NCI-H1694 (cell line): Measurements from ENCODE around the gene PCLO.
"Not testable (repeated sequence)": the region's sequence is repeated elsewhere in the genome, so short reads cannot be mapped to it uniquely, and the experiment has no call there.

Experiments used
- DNase-seq: peaks from one replicate; lab custom pipeline; 2025; lab: John Stamatoyannopoulos, UW

The PCLO gene

DNA sequence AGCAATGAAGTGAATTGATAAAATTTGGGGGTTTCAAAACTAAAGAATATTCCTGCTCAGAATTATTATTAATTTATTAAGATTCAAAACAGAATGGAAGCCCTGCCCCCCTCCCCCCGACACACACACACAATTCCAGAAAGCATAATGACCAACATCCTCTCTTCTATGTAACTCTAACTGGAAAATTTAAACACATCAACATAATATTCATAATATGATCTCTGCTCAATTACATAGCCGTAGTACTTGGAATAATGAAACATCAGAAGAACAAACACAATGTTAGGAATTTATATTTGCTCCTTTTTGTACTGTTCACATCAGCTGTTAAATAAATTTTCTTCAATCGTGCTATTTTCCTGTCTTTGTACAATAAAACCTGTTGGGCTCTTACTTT lies 20.8 kb downstream of the PCLO start:
- DNase-seq: no peak

DNA sequence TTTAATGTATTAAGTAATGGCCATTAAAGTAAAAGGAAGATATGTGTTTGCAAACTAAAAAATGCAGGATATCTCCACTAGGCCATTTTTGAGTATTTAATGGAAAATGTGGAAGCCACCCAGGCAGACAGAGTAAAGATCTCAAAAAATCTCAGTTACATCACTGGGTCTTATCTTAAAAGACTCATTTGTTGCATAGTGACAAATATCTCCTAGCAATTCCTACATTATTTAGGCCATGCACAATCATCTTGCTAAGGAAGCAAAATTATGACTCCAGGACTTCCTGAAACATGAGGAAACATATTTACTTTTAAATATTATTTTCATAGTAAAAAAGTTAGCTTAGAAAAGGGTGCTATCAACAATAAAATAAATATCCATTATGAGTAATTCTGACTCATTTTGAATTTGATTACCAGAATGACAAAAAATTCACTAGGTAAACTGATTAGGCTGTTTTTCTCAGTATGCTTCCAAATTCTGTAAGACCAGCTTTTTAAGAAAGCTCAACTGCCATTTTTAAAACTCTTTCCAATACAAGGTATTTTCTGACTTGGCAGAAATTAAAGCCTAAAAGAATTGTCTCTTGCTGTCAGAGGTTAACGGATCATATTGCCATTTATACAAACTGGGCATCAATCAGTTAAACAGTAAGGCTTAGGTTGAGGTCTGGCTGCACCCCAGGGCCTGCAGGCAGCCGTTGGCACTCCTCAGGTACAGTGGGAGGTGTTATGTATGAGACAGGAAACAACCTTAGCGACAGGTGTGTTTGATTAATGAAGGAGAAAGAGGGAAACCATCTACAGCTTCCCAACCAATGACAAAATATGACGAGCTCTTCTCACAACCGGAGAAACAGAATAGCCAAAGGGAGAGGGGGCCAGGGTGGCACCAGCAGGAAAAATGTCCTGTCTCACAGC lies 31.8 kb downstream of the PCLO start:
- no peak for DNase-seq

DNA sequence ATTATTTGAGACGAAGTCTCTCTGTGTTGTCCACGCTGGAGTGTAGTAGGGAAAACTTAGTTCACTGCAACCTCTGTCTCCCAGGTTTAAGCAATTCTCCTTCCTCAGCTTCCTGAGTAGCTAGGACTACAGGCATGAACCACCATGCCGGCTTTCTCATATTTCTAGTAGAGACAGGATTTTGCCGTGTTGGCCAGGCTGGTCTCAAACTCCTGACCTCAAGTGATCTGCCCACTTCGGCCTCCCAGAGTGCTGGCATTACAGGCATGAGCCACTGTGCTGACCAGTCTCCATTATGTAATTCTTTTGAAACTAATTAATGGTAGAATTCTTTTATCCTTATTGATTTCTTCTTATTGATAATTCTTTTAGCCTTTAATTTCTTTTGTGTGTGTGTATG lies 32.5 kb downstream of the PCLO start:
- DNase-seq: no peak

DNA sequence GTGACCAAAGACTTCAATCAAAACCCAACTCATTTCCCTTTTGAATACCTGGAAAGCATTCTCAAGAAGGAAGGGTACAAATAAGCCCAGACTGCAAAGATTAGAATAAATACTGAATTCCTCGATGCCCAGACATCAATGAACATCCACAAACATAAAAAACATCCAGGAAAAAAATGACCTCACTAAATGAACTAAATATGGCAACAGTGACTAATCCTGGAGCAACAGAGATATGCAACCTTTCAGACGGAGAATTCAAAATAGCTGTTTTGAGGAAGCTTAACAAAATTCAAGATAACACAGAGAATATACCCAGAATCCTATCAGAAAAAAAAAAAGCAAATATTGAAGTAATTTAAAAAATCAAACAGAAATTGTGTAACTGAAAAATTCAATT lies 43.2 kb downstream of the PCLO start:
- DNase-seq: no peak

DNA sequence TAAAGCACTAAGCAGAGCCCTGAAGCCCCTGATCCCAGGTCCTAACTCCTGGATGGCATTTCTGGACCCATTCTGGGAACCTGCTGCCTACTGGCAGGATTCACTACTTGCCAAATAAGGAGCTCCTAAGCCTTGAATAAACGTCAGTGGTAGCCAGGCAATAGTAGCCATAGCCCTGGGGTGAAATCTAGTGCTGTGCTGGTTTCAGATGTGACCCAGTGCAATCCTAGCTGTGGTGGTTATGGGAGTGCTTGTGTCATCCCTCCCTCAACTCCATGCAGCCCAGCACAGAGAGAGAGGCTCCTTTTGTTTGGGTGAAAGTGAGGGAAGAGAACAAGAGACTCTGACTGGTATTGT lies 43.7 kb downstream of the PCLO start:
- no peak for DNase-seq

DNA sequence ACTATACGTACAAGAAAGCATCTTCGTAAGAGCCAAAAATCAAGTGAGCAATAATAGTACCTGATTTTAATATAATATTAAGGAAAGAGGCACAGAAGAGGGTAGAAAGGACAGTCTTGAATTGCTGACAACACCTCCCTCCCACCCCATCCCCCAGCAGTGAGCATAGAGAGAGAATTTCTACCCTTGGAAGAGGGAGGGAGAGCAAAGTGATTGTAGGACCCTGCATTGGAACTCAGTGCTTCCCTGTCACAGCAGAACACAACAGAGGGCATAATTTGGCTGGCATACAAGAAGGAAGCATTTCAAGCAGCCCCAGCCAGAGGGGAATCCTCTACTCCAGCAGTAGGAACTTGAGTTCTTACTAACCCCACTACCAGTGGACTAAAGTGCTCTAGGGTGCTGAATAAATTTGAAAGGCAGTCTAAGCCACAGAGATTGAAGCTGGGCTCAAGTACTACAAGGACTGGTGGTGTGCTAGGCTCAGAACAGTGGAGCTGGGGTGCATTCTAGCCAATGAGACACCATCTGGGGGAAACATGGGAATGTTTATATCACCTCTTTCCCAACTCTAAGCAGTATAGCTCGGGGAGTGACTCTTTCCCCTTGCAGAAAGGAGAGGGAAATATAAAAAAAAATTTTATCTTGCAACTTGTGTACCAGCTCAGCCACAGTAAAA lies 44.2 kb downstream of the PCLO start:
- no peak for DNase-seq

DNA sequence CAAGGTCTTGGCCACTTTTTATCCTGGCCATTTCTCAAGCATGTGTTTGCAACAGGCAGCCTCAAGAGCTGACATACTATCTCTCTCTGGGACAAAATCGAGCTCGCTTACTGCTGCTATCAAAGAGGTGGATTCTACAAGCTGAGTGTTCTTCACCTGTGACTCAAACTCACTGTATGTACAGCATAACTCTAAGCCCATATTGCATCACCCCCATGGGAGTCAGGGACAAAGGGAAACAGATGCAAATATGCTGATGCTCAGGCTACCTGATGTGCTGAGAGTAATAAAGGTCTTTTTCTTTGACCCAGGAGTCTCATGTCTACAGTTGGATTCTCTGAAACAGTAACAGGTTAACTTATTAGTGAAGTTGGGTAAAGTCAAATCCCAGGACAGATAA lies 45.2 kb downstream of the PCLO start:
- DNase-seq: no peak

DNA sequence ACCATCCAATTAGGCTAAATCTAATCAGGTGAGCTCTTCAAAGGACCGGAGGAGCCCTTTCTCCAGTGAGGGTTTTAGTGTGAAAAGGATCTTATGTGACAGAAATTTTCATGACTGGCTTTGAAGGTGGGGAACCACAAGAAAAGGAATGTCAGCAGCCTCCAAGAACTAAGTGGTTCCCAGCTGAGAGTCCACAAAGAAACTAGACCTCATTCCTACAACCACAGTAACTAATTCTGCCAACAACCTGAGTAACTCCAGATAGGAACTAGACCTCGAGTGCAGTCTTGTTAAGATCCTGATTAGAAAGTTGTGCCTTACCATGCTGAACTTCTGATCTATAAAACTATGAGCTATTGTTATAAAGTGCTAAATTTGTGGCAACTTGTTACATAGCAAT lies 51.3 kb downstream of the PCLO start:
- no peak for DNase-seq

DNA sequence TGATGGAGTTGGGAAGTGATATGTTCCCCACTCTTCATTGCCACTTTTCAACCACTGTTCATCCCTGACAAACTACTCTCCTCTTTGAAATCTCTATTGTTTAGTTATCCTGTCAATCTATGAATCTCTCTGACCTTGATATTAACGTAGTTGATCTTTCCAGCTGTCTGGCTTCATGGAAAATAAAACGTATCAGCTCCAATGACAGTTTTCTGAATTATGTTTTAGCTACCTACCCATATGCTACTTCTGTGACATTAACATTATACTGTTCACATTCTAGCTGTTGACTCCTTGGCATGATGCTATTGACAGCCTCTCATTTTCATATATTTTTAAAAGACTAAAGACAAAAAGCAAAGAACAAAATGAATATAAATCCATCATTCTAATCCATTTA lies 53.3 kb downstream of the PCLO start:
- DNase-seq: peak; percentile 14

DNA sequence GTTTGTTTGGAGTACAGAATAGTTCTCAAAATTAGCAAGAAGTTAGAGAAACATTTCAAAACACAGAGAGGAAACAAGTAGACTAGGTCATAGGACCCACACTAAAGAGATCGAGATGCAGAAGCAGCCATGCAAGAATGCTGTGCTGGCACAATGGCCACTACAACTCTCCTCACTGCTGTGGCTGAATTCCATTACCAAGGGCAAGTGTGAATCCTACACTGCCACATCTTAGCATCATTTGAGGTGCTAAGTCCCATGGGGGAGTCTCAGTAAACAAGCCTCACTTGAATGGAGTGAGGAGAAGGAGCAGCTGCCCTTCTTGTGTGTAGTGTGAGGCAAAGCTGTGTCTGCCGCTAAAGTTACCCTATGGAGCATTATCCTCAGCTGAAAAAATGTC lies 56.7 kb downstream of the PCLO start:
- DNase-seq: no peak

DNA sequence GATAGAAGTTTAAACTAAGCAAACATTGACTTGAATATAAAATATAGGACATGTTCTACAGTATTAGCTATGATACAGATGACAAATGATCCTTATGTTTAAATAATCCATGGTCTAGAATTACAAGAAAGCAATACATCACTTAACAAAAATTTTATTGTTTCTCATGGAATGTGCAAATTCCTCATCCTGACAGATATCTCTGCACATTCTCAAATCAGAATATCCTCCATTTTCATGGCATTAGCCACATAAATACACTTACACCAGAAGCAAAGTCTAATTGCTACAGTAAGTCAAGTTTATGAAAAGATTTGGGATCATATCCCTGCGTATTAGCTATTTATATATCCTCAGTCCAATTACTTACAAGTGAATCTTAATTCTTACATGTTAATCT lies 57.6 kb downstream of the PCLO start:
- no peak for DNase-seq

DNA sequence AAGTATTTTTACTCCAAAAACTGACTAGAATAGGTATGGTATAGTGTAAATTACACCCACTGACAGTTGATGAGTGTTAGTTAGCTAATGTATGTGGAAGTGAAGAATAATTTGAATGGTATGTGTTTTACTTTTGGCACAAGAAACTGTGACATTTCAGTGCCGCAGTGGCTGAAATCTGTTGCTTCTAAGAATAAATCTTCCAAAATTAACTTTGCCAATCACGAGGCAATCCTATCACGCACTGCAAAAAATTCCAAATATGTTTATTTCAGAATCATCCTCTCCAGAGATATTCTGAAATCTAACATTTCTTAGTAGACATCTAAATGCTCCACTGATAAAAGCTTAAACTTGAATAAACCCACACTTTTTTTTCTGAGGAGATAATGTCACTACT lies 61.2 kb downstream of the PCLO start:
- no peak for DNase-seq

DNA sequence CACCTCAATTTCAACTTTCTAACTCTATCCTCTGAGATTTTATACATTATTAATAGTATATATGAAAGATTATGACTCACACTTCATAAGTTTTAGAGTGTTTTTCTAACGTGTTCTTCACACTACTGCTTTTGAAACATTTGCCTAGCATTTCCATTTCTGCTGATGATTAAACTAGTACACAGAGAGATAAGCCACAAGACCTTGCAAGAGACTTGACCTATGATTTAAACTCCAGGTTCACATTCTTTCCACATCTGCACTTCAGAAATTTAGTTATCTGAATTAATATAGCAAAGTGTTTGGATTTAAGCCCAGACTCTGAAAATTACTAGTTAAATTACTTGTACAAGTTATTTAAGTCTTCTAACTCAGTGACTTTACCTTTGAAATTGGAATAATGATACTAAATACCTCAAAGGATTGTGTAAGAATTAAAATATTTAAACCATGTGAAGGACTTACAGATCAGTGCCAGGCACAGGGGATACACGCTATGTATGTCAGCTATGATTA lies 66.6 kb downstream of the PCLO start:
- DNase-seq: no peak

DNA sequence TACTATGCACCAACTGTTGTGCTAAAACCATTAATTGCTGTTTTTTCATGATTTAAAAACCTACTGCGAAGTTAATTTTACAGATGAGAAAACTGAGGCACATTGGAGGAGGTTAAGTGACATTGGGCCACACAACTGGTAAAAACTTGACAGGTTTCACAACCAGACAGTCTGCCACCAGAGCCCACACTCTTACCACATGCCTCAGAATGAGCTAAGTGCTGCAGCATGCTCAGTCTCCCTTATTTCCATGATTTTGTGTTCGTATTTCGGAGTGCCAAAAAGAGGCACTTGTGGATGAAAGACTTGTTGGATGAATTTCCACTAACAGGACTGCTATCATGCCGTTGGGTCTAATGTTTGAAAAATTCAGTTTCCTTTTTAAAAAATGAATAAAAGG lies 77.4 kb downstream of the PCLO start:
- DNase-seq: no peak

DNA sequence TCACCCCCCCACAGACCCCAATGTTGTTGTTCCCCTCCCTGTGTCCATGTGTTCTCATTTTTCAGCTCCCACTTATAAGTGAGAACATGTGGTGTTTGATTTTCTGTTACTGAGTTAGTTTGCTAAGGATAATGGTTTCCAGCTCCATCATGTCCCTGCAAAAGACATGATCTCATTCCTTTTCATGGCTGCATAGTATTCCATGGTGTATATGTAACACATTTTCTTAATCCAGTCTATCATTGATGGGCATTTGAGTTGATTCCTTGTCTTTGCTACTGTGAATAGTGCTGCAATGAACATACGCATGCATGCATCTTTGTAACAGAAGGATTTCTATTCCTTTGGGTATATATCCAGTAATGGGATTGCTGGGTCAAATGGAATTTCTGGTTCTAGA lies 82.8 kb downstream of the PCLO start:
- DNase-seq: not testable (repeated sequence)

DNA sequence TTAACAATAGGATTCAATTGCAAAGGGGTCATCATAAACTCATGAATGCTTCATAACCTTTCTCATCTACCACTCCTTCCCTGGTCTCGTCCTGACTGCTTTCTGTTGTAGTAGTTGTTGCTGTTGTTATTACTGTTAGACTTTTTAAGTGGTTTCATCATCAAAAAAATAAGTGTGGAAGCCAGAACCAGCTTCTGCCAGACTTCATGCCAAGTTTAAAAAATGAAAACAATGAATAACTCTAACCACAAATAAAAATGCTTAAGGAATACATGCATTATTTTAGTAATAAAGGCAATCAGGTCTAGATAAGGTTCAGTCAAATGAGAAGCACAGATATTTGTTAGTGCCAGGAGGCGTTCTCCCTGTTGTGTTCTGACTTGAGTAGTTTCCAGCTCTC lies 85.4 kb downstream of the PCLO start:
- DNase-seq: no peak

DNA sequence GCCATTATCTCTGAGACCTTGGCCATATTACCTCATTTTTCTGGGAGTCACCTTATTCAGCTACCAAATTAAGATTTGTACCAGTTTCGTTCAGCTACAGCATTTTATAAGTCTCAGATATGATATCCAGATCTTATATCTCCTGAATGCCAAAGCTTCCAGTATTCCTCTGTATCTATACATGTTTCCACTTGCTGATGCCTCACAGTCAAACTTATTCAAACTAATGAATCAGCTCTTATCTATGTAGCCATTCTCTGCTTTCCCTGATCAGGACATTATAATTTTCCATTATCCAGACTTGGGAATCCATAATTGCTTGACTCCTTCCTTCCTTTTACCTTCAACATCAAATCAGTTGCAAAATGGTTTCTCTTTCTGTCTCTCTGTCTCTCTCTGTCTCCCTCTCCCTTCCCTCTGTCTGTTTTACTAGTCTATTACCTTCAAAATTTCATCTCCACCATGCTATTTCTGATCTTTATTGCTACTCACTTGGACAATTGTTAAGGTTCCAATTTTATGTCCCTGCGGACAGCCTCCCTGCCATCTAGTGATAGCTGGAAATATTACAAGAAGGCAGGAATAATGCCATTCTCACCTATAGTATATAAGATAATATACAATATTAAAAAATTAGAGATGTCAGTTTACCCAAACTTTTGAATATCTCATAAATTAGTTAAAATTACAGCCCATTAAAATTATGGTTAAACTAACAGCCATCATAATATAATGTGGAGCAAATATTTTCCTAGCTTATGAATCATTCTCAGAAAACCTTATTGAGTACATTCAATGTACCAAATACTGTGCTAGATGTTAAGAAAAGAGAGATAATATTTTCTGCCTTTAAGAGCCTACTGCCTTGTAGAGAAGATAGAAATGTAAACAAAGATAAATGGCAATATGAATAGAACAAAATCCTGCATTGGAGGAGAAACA lies 89.8 kb downstream of the PCLO start:
- no peak for DNase-seq

DNA sequence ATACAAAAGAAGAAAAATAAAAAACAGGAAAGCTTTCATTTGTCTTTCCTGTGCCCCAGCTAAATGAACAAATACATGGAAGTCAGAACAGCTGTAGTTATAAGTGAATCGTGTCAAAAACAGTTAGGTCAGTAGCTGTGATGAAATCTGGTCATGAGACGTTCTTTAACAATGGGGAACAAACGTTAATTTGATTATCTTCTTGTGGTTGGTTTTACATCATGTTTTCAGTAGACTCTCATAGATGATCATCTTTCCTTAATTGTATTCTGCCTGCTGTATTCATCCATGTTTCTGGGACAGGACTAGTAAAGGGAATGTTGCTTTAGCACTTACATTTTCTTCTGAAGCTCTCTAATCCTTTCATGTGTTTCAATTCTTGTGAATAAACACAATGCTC lies 97.0 kb downstream of the PCLO start:
- no peak for DNase-seq

DNA sequence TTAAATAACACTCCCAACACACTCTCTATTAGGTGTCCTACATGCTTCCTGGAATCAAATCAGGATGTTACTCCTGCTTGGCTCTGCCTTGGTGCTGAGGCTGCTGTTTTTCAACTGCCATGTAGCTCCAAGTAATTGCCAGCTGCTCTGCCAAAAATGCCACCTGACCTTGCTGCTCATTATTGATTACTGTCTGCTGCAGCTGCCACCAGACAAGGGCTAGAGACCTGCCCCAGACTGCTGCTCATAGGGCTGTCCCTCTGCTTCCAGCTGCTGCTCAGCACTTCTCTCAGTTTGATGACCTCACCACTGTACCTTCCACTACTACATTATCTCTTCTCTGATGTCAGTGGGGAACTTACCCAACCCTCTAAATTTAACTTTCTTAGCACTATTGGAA lies 102.5 kb downstream of the PCLO start:
- DNase-seq: peak; percentile 85

DNA sequence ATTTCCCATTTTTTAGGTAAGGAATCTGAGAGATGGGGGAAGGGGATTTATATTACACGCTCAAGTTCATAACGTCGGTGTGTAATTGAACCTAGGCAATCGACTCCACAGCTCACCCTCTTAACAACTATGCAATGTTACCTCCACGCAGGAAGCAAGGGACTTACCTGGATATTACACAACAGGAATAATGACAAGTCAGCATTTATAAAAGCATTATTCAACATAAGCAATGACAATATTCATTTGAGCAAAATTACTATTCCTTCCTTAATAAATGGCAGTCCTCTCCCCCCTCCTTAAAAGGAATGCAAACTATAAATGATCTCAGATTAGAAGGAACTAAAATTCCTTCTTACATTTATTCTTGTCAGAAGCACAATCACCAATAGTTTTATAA lies 104.0 kb downstream of the PCLO start:
- no peak for DNase-seq

DNA sequence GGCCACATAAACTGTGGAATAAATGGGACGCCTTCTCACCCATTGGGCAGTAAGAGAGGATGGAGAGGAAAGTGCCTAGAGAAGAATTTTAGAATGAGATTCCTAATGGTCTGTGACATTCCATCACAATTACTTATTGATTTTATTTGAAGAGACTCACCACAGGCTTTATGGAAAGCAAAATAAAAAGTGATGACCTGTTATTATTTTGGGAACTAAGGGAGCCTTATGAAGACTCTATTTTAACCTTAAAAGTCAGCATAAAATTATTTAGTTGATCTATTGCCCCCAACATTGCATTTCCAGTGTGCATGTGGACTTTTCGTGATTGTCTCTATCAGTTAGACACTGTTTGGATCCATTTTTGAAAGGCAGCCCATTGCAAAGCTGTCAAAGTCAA lies 107.5 kb downstream of the PCLO start:
- DNase-seq: no peak

DNA sequence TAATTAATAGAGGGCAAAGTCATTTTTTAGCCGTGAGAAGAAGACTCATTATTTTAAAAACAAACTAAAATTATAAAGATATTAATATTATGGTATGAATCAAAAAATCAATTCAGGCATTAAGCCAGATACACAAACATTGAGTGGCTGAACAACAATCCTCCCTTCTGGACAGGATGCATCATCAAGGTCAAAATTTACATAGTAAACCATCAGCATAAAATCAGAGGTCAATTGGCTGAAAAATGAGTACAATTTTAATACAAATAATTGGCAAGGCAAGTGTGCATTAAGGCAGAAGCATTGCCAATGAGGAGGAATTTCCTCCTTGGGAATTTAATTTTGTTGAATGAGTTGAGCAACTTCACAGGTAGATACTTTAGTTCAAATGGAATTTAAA lies 108.2 kb downstream of the PCLO start:
- DNase-seq: no peak
